Loucy (cell line): ENCODE results near the gene KLHDC10.

ENCODE experiments used
- CTCF ChIP-seq: fragments of 200-600 bp; sonication (generic); conservative IDR thresholded peaks from 2 replicates; pipeline ENCODE4 v1.5.1; 2014; ENCODE audit warnings: mild to moderate bottlenecking, antibody characterized with exemption, low read length
- EZH2phosphoT487 ChIP-seq: fragments of 200-600 bp; IDR thresholded peaks from 2 replicates; pipeline ENCODE4 v1.6.1; 2018; ENCODE audit warnings: antibody characterized with exemption, mild to moderate bottlenecking, moderate library complexity, borderline replicate concordance

DNA sequence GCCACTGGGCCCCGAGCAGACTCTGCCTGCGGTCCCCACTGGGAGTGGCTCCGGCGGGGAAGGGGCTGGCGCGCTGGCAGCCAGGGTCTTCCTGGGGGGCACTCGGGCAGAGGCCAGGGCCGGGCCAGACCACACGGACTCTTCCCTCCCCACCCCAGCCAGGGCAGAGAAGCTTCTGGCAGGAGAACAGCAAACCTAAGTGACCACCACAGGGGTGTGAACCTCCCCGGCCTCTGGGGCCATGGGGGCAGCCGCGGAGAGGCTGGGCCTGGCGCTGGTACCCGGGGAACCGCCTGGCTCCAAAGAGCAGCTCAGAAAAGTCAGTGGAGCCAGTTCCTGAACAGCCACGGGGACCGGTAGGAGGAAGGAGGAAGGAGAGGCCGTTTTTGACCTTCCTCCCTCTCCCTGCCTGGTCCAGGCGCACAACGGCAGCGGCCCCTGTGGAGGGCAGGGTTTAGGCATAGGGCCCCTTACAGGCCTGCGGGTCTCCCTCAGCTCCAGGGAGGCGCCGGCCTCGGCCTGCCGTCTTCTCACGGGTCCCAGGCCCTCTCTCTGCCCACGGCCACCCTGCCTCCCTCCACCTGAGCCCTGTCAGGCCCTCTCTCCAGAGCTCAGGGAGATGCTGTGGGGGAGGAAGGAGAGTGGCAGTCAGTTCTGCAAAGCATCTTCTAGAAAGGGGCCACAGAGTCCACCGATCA, 83.0 kb downstream of the KLHDC10 start:
- no peak for TF ChIP-seq CTCF
- no peak for TF ChIP-seq EZH2phosphoT487
